Keratinocyte (primary cell): ENCODE measurements around the gene MYBBP1A. TPM values are rescaled to one million over a fixed set of nuclear protein-coding genes. Genes with fewer than 3 reads are reported as not detected.

Experiments used
- DNase-seq: peaks from one replicate; pipeline ENCODE4 v3.0.0-alpha.2; 2011; ENCODE audit warnings: low read depth, missing footprints, low spot score
- FAIRE-seq: peaks from 2 replicates; lab custom pipeline; 2011; peaks lifted over from hg19 to GRCh38; lab: Jason Lieb, UNC
- H2AFZ ChIP-seq: 2 replicates; pipeline ENCODE4 v1.6.0; 2012; ENCODE audit warnings: low read length, control low read depth, inconsistent platforms; ENCODE audit not compliant: control insufficient read depth
- H3K27ac ChIP-seq: 2 replicates; pipeline ENCODE4 v1.5.1; 2011; ENCODE audit warnings: low read length; ENCODE audit not compliant: control insufficient read depth, insufficient read depth
- H3K27me3 ChIP-seq: 3 replicates; pipeline ENCODE4 v1.6.0; 2011; ENCODE audit warnings: low read length; ENCODE audit not compliant: control insufficient read depth, insufficient read depth; ENCODE audit errors: extremely low read depth
- H3K36me3 ChIP-seq, 2 experiments: 2 replicates in 1 of 2; 3 replicates in 1 of 2; pipeline ENCODE4 v1.5.1; 2011; ENCODE audit warnings: low read length in 2 of 2, mild to moderate bottlenecking in 1 of 2; ENCODE audit not compliant: control insufficient read depth in 2 of 2, insufficient read depth in 2 of 2; ENCODE audit errors: extremely low read depth in 1 of 2
- H3K4me1 ChIP-seq: 3 replicates; pipeline ENCODE4 v1.5.1; 2011; ENCODE audit warnings: low read length; ENCODE audit not compliant: control insufficient read depth, insufficient read depth; ENCODE audit errors: extremely low read depth
- H3K4me2 ChIP-seq: 3 replicates; pipeline ENCODE4 v1.6.0; 2011; ENCODE audit warnings: low read depth, low read length; ENCODE audit not compliant: control insufficient read depth, insufficient read depth; ENCODE audit errors: extremely low read depth
- H3K4me3 ChIP-seq, 3 experiments: fragments of 200-600 bp in 1 of 3; sonication (generic) in 1 of 3; 2 replicates in 2 of 3; 3 replicates in 1 of 3; pipeline ENCODE4 v1.5.1; 2011 to 2016; ENCODE audit warnings: low read length in 3 of 3, mild to moderate bottlenecking in 3 of 3, control low read depth in 2 of 3, inconsistent platforms in 1 of 3, low read depth in 1 of 3, mixed read lengths in 1 of 3, mixed run types in 1 of 3, moderate library complexity in 1 of 3; ENCODE audit not compliant: control insufficient read depth in 2 of 3, insufficient read depth in 2 of 3; ENCODE audit errors: extremely low read depth in 1 of 3
- H3K79me2 ChIP-seq: 2 replicates; pipeline ENCODE4 v1.6.0; 2012; ENCODE audit warnings: low read length; ENCODE audit not compliant: control insufficient read depth, insufficient read depth
- H3K9ac ChIP-seq: 3 replicates; pipeline ENCODE4 v1.6.0; 2011; ENCODE audit warnings: low read length; ENCODE audit not compliant: control insufficient read depth, insufficient read depth; ENCODE audit errors: extremely low read depth
- H3K9me1 ChIP-seq: 3 replicates; pipeline ENCODE4 v1.6.0; 2011; ENCODE audit warnings: low read length; ENCODE audit not compliant: control insufficient read depth, insufficient read depth; ENCODE audit errors: extremely low read depth
- H3K9me3 ChIP-seq: 2 replicates; pipeline ENCODE4 v1.5.1; 2012; ENCODE audit warnings: low read depth, low read length; ENCODE audit not compliant: control insufficient read depth
- H4K20me1 ChIP-seq: 3 replicates; pipeline ENCODE4 v1.6.0; 2011; ENCODE audit warnings: low read length; ENCODE audit not compliant: control insufficient read depth, insufficient read depth; ENCODE audit errors: extremely low read depth
- EZH2 ChIP-seq: IDR thresholded peaks from one replicate; pipeline ENCODE4 v1.6.1; 2012; ENCODE audit warnings: inconsistent platforms, mild to moderate bottlenecking, low read length, moderate library complexity
- dilution Hi-C: fragments of 300-500 bp; cut with MboI; formaldehyde crosslinking; loops from one replicate; pipeline ENCODE4 v1.7.0; 2020; ENCODE audit warnings: low sequenced_read_pairs; ENCODE audit not compliant: extremely low pct_ligation_motif_present
- polyA plus RNA-seq, 5 experiments: library from polyadenylated mRNA; depleted of rRNA in 3 of 5; stranded (reverse) in 3 of 5; stranded (forward) in 1 of 5; unstranded in 1 of 5; fragments of >200 nt; gene quantifications; 1 replicate in 1 of 5; 2 replicates in 3 of 5; 3 replicates in 1 of 5; pipeline versions ENCODE4 v1.2.1 to v1.2.3, GENCODE V29; 2011 to 2012; ENCODE audit warnings: missing spikeins in 2 of 5, low read depth in 1 of 5, low replicate concordance in 1 of 5
- TF ChIP-seq, protein P1 (sequence below), 3 experiments: IDR thresholded peaks in 1 of 3; conservative IDR thresholded peaks in 1 of 3; optimal IDR thresholded peaks in 1 of 3; 2 replicates in 2 of 3; 3 replicates in 1 of 3; pipeline versions ENCODE3 to v1.5.1; 2011; ENCODE audit warnings: low read length in 3 of 3, mild to moderate bottlenecking in 3 of 3, moderate library complexity in 2 of 3, control low read depth in 1 of 3, inconsistent platforms in 1 of 3; ENCODE audit not compliant: insufficient read depth in 2 of 3; ENCODE audit errors: extremely low read depth in 1 of 3

Gene MYBBP1A
- polyA plus RNA-seq, 1 donor (not counting 4 experiments of a cell fraction or from before 2014, with no cell fraction given) = 20.5 TPM

DNA sequence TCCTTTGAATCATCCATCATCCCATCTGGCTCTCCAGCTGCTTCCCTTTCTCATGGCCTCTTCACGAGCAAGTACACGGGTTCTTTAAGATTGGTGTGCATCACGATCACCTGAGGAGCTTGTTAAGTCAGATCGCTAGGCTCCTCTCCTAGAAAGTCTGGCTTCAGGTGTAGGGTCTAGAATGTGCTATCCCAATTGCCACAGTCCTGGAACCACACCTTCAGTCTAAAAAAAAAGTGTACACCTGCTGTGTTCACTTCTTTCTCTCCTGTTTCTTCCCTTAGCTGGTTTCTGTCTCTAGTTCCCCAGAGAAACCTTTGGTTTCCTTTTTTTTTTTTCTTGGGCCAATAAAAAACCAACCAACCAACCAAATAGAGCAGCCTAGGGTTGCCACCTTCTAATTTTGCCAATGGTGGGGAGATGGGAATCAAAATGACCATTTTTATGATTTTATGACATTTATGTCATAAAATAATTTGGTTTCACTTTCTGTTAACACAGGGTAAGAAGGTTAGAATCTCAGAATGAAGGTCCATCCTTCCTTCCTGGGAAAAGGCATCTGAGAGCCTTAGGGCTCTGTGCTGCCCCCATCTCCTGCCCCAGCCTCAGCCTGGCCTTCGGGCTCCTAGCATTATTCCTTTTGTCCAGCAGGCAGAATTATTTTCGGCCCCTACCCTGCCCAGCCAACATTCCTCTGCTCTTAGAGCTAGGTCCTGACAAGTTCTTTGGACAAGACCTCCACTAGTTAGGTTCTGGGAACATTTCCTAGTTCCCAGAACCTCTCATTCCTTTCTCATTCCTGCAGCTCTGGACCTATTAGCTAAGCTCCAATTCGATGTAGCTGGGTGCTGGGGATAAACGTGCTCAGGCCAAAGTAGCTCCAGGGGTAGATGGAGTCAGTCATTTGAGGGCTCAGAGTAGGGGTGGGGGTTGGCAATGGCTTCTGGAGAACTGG, 7.1 kb upstream of the MYBBP1A start:
- peaks cover 20% of the 10 kb centered on the region for H3K4me1 ChIP-seq
- no peaks in the 10 kb centered on the region for H3K9me1 ChIP-seq
- peak overlapping the region in 1 of 3 experiments; percentile 11 for H3K4me3 ChIP-seq
- peak overlapping the region; percentile 61 for H3K4me2 ChIP-seq
- H3K9me3 ChIP-seq = no peaks in the 10 kb centered on the region
- TF ChIP-seq, protein P1, sequence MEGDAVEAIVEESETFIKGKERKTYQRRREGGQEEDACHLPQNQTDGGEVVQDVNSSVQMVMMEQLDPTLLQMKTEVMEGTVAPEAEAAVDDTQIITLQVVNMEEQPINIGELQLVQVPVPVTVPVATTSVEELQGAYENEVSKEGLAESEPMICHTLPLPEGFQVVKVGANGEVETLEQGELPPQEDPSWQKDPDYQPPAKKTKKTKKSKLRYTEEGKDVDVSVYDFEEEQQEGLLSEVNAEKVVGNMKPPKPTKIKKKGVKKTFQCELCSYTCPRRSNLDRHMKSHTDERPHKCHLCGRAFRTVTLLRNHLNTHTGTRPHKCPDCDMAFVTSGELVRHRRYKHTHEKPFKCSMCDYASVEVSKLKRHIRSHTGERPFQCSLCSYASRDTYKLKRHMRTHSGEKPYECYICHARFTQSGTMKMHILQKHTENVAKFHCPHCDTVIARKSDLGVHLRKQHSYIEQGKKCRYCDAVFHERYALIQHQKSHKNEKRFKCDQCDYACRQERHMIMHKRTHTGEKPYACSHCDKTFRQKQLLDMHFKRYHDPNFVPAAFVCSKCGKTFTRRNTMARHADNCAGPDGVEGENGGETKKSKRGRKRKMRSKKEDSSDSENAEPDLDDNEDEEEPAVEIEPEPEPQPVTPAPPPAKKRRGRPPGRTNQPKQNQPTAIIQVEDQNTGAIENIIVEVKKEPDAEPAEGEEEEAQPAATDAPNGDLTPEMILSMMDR (optimal IDR thresholded peaks at IDR 0.05 in 1 of 3, IDR thresholded peaks at IDR 0.05 in 1 of 3, conservative IDR thresholded peaks at IDR 0.05 in 1 of 3; ENCODE audit: extremely low read depth in 1 of 3, insufficient read depth in 2 of 3, low read length in 3 of 3) = no peak
- TF ChIP-seq EZH2 = no peak
- no peak overlapping the region for H3K9ac ChIP-seq
- H3K27me3 ChIP-seq = no peaks in the 10 kb centered on the region
- H3K27ac ChIP-seq = no peak overlapping the region
- DNase-seq = no peak
- dilution Hi-C loops = no loop called here
- H4K20me1 ChIP-seq = no peaks in the 10 kb centered on the region
- peak overlapping the region; percentile 27 for H2AFZ ChIP-seq
- no peaks in the 10 kb centered on the region for H3K79me2 ChIP-seq
- no peak for FAIRE-seq
- no peaks in the 10 kb centered on the region for H3K36me3 ChIP-seq

DNA sequence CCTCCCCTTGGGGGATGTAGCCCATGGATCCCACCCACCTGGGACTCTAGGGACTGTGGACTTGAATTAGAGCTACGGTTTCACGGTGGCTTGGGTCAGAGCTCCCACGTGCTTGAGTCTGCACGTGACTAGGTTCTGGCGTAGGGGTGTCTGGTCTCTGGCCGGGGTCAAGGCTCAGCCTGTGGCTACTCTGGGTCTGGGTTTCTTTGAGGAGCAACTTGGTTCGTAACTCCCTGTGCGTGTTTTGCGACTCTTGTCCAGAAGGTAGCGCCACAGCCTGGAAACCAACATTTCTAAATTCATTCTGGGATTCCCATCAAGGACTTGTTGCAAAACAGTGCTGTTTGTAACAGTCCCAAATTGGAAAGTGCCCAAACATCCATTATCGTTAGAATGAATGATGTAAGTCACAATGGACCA, 5.7 kb upstream of the MYBBP1A start:
- dilution Hi-C loops = no loop called here

More for the DNA sequence above, 5.7 kb upstream of the MYBBP1A start:
- DNase-seq (no peak), FAIRE-seq (no peak)
- TF ChIP-seq EZH2 = no peak
- TF ChIP-seq, protein P1 (optimal IDR thresholded peaks at IDR 0.05 in 1 of 3, IDR thresholded peaks at IDR 0.05 in 1 of 3, conservative IDR thresholded peaks at IDR 0.05 in 1 of 3; ENCODE audit: extremely low read depth in 1 of 3, insufficient read depth in 2 of 3, low read length in 3 of 3) = no peak
- no peaks in the 10 kb centered on the region for H4K20me1 ChIP-seq
- no peaks in the 10 kb centered on the region for H3K27me3 ChIP-seq
- H3K4me3 ChIP-seq = no peak overlapping the region
- peaks cover 22% of the 10 kb centered on the region for H3K4me1 ChIP-seq
- no peaks in the 10 kb centered on the region for H3K79me2 ChIP-seq
- H3K4me2 ChIP-seq = no peak overlapping the region
- H3K9ac ChIP-seq = no peak overlapping the region
- H2AFZ ChIP-seq = no peak overlapping the region
- H3K27ac ChIP-seq = no peak overlapping the region
- H3K9me1 ChIP-seq = no peaks in the 10 kb centered on the region
- H3K9me3 ChIP-seq = no peaks in the 10 kb centered on the region
- H3K36me3 ChIP-seq = no peaks in the 10 kb centered on the region
